AG09319 (cell line): Measurements from ENCODE around the gene ALOX12.
"Not testable (repeated sequence)": the region's sequence is repeated elsewhere in the genome, so short reads cannot be mapped to it uniquely, and the experiment has no call there.

Experiments used
- DNase-seq: peaks from one replicate; pipeline ENCODE4 v3.0.0-alpha.2; 2010; ENCODE audit warnings: low read depth; ENCODE audit errors: extremely low read depth
- CTCF ChIP-seq: IDR thresholded peaks from 2 replicates; pipeline ENCODE4 v1.5.1; 2011; ENCODE audit warnings: low read depth, mild to moderate bottlenecking, inconsistent platforms, low read length, moderate library complexity

The ALOX12 gene

DNA sequence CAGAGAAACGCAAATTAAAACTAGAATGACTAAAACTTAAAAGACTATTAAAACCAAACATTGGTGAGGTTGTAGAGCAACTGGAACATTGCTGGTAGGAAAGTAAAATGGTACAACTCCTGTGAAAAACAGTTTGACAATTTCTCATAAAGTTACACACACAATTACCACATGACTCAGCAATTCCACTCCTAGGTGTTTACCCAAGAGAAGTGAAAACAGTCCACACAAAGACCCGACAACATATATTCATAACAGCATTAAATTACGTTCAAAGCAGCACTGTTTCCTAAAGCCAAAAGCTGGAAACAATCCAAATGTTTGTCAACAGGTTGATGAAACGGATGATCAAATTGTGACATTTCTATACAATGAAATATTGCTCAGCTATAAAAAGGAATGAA is 26.5 kb upstream of the ALOX12 start:
- DNase-seq = no peak
- no peak for TF ChIP-seq CTCF

DNA sequence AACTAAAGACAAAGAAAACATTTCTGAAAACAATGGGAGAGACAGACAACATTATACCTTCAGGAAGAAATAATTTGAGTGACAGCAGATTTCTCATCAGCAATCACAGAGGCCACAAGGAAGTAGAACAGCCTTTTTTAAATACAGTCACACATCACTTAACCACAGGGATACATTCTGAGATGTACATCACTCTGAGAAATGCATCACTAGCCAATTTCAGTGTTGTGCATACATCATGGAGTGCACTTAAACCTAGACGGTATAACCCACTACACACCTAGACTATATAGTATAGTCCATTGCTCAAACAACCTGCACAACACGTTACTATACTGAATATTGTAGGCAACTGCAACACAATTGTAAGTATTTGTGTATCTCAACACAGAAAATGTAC is 24.9 kb upstream of the ALOX12 start:
- no peak for DNase-seq
- no peak for TF ChIP-seq CTCF

- not testable (repeated sequence) for DNase-seq
These were observed 16.4 kb upstream of the ALOX12 start for GRCh38 chr17:6979440-6979839.

- TF ChIP-seq CTCF = no peak
- no peak for DNase-seq
These were observed 14.4 kb upstream of the ALOX12 start for GRCh38 chr17:6981426-6981825.

DNA sequence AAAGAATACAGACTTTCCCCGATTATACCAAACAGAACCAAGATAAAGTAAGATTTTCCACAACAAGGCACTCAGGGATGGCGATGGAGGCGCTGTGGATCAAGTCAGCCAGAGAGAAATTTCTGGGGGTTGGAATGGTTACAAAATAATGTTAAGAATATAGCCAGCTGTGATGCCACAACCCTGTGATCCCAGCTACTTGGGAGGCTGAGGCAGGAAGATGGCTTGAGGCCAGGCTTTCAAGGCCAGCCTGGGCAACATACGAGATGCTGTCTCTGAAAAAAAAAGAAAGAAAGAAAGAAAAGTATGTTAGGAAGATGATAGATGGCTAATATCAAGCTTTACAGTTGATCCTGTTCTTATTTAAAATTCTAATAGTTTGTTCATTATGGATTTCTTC is 10.6 kb upstream of the ALOX12 start:
- TF ChIP-seq CTCF = no peak
- no peak for DNase-seq

DNA sequence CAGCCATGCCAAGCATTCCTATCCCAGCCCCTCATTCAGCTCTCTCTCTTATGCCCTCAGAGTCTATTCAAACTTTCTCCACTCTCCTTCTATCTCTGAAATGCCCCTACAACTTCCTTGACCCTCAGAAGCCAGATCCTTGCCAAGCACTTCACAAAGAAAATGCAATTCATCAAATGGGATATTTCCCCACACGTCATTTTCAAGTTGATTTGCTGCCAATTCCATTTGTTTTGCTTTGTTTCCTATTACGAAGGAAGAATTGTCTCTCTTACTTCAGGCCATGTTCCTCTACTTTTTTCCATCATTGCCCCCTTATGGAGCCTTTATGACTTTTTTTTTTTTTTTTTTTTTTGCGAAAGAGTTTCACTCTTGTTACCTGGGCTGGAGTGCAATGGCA is 9.2 kb upstream of the ALOX12 start:
- TF ChIP-seq CTCF = no peak
- DNase-seq = no peak

GRCh38 chr17:6989779-6990178 is 6.1 kb upstream of the ALOX12 start:
- no peak for DNase-seq
- no peak for TF ChIP-seq CTCF

GRCh38 chr17:6993613-6994056 is 2.2 kb upstream of the ALOX12 start:
- not testable (repeated sequence) for DNase-seq
